Astrocyte (in vitro differentiated cells and primary cell): Measurements from ENCODE around the gene ARHGEF10L. TPM values are rescaled to one million over a fixed set of nuclear protein-coding genes. Genes with fewer than 3 reads are reported as not detected.

Experiments used
- DNase-seq: peaks from one replicate; pipeline ENCODE4 v3.0.0-alpha.2; 2010; ENCODE audit warnings: low read depth
- FAIRE-seq: peaks from 2 replicates; lab custom pipeline; 2011; peaks lifted over from hg19 to GRCh38; lab: Jason Lieb, UNC
- H2AFZ ChIP-seq: 2 replicates; pipeline ENCODE4 v1.6.0; 2012; ENCODE audit warnings: low read depth, low read length, inconsistent platforms
- H3K27ac ChIP-seq: 2 replicates; pipeline ENCODE4 v1.5.1; 2011; ENCODE audit warnings: low read depth, low read length, inconsistent platforms
- H3K27me3 ChIP-seq: 2 replicates; pipeline ENCODE4 v1.6.0; 2011; ENCODE audit warnings: low read length, inconsistent platforms; ENCODE audit not compliant: insufficient read depth
- H3K36me3 ChIP-seq: 2 replicates; pipeline ENCODE4 v1.5.1; 2011; ENCODE audit warnings: low read length, inconsistent platforms; ENCODE audit not compliant: insufficient read depth
- H3K4me1 ChIP-seq: 2 replicates; pipeline ENCODE4 v1.5.1; 2011; ENCODE audit warnings: low read length, inconsistent platforms; ENCODE audit not compliant: insufficient read depth
- H3K4me2 ChIP-seq: 2 replicates; pipeline ENCODE4 v1.6.0; 2012; ENCODE audit warnings: low read length, inconsistent platforms
- H3K4me3 ChIP-seq: 2 replicates; pipeline ENCODE4 v1.5.1; 2011; ENCODE audit warnings: low read depth, mild to moderate bottlenecking, low read length, inconsistent platforms; ENCODE audit not compliant: insufficient read depth
- H3K79me2 ChIP-seq: 2 replicates; pipeline ENCODE4 v1.6.0; 2012; ENCODE audit warnings: mild to moderate bottlenecking, low read length, inconsistent platforms; ENCODE audit not compliant: insufficient read depth
- H3K9ac ChIP-seq: 2 replicates; pipeline ENCODE4 v1.6.0; 2012; ENCODE audit warnings: mild to moderate bottlenecking, low read length, inconsistent platforms
- H3K9me3 ChIP-seq: 2 replicates; pipeline ENCODE4 v1.5.1; 2012; ENCODE audit warnings: low read depth, mild to moderate bottlenecking, low read length, inconsistent platforms; ENCODE audit not compliant: insufficient read depth
- H4K20me1 ChIP-seq: 2 replicates; pipeline ENCODE4 v1.6.0; 2012; ENCODE audit warnings: low read length, inconsistent platforms; ENCODE audit not compliant: insufficient read depth
- H3K27ac Mint-ChIP-seq: one replicate; pipeline ENCODE4 v1.8.0; 2021; ENCODE audit warnings: mild to moderate bottlenecking, mixed read lengths; ENCODE audit not compliant: unreplicated experiment
- H3K27me3 Mint-ChIP-seq: one replicate; pipeline ENCODE4 v1.8.0; 2021; ENCODE audit warnings: low read depth, mixed read lengths; ENCODE audit not compliant: unreplicated experiment
- H3K36me3 Mint-ChIP-seq: one replicate; pipeline ENCODE4 v1.8.0; 2021; ENCODE audit warnings: low read depth, mixed read lengths; ENCODE audit not compliant: unreplicated experiment
- H3K4me1 Mint-ChIP-seq: one replicate; pipeline ENCODE4 v1.8.0; 2021; ENCODE audit warnings: low read depth, mixed read lengths; ENCODE audit not compliant: unreplicated experiment
- H3K4me3 Mint-ChIP-seq: one replicate; pipeline ENCODE4 v1.8.0; 2021; ENCODE audit warnings: mild to moderate bottlenecking, moderate library complexity, mixed read lengths; ENCODE audit not compliant: unreplicated experiment
- H3K9me3 Mint-ChIP-seq: one replicate; pipeline ENCODE4 v1.8.0; 2021; ENCODE audit warnings: mild to moderate bottlenecking, mixed read lengths; ENCODE audit not compliant: unreplicated experiment
- CTCF ChIP-seq: IDR thresholded peaks from 2 replicates; pipeline ENCODE4 v1.5.1; 2011; ENCODE audit warnings: low read depth, mild to moderate bottlenecking, inconsistent platforms, low read length, moderate library complexity; ENCODE audit not compliant: insufficient read depth
- EZH2 ChIP-seq: IDR thresholded peaks from 2 replicates; pipeline ENCODE4 v1.6.1; 2012; ENCODE audit warnings: mild to moderate bottlenecking, low read length, inconsistent platforms; ENCODE audit not compliant: insufficient read depth
- total RNA-seq: library from RNA; stranded (reverse); gene quantifications from 2 replicates; pipeline ENCODE4 v1.2.1, GENCODE V29; 2021

ARHGEF10L gene
- total RNA-seq, 1 donor from 2014 or later, result 14.2 TPM

- H3K36me3 ChIP-seq, result no peaks in the 10 kb centered on the region
- no peaks in the 10 kb centered on the region for H3K4me1 ChIP-seq
- Mint-ChIP-seq H3K4me1 (no peaks in the 10 kb centered on the region), H3K27ac (no peak overlapping the region), H3K9me3 (peaks cover 7% of the 10 kb centered on the region), H3K36me3 (no peaks in the 10 kb centered on the region), H3K27me3 (peaks cover 29% of the 10 kb centered on the region), H3K4me3 (no peak overlapping the region)
- no peaks in the 10 kb centered on the region for H4K20me1 ChIP-seq
- DNase-seq, result no peak
- no peaks in the 10 kb centered on the region for H3K79me2 ChIP-seq
- no peak for TF ChIP-seq EZH2
- no peak for TF ChIP-seq CTCF
- no peaks in the 10 kb centered on the region for H3K27me3 ChIP-seq
- H3K9ac ChIP-seq, result no peak overlapping the region
- no peak overlapping the region for H3K4me3 ChIP-seq
- H3K4me2 ChIP-seq, result no peak overlapping the region
- no peak for FAIRE-seq
- H2AFZ ChIP-seq, result no peak overlapping the region
- no peak overlapping the region for H3K27ac ChIP-seq
- H3K9me3 ChIP-seq, result no peaks in the 10 kb centered on the region
Observed at GRCh38 chr1:17746920-17747319, 207.4 kb downstream of the ARHGEF10L start.

Other genes with a start within 250 kb of the ARHGEF10L start
- gene PADI4, start 231.5 kb upstream of the ARHGEF10L start, total RNA-seq, result not detected in 2 replicates
- gene PADI6, start 167.5 kb upstream of the ARHGEF10L start, total RNA-seq, result not detected in 2 replicates
- 97.4 and 103 TPM in 2 replicates for gene RCC2, start 100.0 kb upstream of the ARHGEF10L start, total RNA-seq
- gene ACTL8, start 215.6 kb downstream of the ARHGEF10L start, total RNA-seq, result 1.3 and 2.0 TPM in 2 replicates